Measurements from ENCODE around the gene APOA4. TPM values are rescaled to one million over a fixed set of nuclear protein-coding genes. Genes with fewer than 3 reads are reported as not detected.

The APOA4 gene
- total and polyA plus RNA-seq, 9 of the 15 experiments (the other 6 are each of a cell fraction or from before 2014, with no cell fraction given): 0.07 TPM; not detected in 8

DNA sequence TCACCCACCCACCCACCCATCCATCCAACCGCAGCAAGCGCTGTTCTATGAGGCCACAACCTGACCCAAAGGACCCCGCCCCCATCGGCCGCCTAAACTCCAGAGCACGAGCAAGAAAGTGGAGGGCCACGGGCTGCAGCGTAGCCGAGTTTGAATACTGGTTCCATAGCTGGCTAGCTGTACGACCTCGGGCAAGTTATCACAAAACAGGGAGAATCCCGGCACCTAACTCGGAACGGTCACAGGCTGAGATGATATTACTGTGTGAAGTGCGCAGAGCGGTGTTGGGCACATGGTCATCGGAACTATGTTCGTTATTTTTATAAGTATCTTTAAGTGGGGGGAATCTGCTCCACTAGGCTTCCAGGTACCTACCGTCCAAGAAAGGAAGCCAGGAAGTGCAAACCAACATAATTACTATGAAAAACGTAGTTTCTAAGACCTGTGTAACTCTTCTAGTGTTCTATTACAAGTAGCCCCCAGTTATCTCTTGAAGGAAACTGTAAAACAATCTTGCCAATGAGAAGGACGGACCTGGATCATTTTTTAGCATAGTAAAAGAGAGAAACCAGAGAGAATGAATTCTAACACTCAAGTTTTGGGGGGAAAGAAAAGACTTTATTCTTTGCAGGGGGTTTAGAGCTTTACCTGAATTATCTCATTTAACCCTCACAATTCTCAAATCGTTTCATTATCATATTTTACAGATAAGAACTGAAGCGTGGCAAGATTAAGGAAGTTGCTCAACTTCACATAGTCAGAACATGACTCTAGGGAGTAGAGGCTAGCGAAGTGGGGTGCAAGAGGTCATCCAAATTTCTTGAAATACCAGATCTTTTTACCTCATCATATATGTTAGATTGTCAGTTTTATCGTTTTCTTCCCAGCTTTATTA, 49.7 kb downstream of the APOA4 start (continued):
- TF ChIP-seq, protein P1, sequence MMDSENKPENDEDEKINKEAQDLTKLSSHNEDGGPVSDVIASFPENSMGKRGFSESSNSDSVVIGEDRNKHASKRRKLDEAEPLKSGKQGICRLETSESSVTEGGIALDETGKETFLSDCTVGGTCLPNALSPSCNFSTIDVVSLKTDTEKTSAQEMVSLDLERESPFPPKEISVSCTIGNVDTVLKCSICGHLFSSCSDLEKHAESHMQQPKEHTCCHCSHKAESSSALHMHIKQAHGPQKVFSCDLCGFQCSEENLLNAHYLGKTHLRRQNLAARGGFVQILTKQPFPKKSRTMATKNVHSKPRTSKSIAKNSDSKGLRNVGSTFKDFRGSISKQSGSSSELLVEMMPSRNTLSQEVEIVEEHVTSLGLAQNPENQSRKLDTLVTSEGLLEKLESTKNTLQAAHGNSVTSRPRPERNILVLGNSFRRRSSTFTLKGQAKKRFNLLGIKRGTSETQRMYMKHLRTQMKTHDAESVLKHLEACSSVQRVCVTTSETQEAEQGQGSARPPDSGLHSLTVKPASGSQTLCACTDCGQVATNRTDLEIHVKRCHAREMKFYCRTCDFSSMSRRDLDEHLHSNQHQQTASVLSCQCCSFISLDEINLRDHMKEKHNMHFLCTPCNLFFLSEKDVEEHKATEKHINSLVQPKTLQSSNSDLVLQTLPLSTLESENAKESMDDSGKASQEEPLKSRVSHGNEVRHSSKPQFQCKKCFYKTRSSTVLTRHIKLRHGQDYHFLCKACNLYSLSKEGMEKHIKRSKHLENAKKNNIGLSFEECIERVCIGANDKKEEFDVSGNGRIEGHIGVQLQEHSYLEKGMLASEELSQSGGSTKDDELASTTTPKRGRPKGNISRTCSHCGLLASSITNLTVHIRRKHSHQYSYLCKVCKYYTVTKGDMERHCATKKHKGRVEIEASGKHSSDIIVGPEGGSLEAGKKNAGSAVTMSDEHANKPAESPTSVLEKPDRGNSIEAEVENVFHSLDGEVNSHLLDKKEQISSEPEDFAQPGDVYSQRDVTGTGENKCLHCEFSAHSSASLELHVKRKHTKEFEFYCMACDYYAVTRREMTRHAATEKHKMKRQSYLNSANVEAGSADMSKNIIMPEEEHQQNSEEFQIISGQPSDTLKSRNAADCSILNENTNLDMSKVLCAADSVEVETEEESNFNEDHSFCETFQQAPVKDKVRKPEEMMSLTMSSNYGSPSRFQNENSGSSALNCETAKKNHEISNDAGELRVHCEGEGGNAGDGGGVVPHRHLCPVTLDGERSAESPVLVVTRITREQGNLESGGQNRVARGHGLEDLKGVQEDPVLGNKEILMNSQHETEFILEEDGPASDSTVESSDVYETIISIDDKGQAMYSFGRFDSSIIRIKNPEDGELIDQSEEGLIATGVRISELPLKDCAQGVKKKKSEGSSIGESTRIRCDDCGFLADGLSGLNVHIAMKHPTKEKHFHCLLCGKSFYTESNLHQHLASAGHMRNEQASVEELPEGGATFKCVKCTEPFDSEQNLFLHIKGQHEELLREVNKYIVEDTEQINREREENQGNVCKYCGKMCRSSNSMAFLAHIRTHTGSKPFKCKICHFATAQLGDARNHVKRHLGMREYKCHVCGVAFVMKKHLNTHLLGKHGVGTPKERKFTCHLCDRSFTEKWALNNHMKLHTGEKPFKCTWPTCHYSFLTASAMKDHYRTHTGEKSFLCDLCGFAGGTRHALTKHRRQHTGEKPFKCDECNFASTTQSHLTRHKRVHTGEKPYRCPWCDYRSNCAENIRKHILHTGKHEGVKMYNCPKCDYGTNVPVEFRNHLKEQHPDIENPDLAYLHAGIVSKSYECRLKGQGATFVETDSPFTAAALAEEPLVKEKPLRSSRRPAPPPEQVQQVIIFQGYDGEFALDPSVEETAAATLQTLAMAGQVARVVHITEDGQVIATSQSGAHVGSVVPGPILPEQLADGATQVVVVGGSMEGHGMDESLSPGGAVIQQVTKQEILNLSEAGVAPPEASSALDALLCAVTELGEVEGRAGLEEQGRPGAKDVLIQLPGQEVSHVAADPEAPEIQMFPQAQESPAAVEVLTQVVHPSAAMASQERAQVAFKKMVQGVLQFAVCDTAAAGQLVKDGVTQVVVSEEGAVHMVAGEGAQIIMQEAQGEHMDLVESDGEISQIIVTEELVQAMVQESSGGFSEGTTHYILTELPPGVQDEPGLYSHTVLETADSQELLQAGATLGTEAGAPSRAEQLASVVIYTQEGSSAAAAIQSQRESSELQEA (IDR thresholded peaks at IDR 0.05; ENCODE audit: low read depth): no peak
- TF ChIP-seq SUPT5H (IDR thresholded peaks at IDR 0.05) (no peak), ZNF76 (CRISPR knock-in tag; IDR thresholded peaks at IDR 0.05; ENCODE audit: borderline replicate concordance) (no peak), TEAD4 (IDR thresholded peaks at IDR 0.05; ENCODE audit: low read length) (0 out of 2 replicates have a peak, but pooled peaks have one; percentile 30), TEAD4 (CRISPR knock-in tag; IDR thresholded peaks at IDR 0.05; ENCODE audit: borderline replicate concordance) (no peak), CEBPB (tag; IDR thresholded peaks at IDR 0.05) (peak; percentile 88), MCM7 (IDR thresholded peaks at IDR 0.05) (no peak), KDM1A (IDR thresholded peaks at IDR 0.05) (no peak), POLR3G (IDR thresholded peaks at IDR 0.05; ENCODE audit: extremely low read depth, insufficient read length, insufficient replicate concordance) (no peak), SRSF3 (IDR thresholded peaks at IDR 0.05; ENCODE audit: insufficient read depth, low read length) (no peak), ZC3H4 (CRISPR knock-in tag; IDR thresholded peaks at IDR 0.05; ENCODE audit: borderline replicate concordance) (no peak), PHB2 (IDR thresholded peaks at IDR 0.05; ENCODE audit: low read depth) (no peak), ZNF212 (CRISPR knock-in tag; IDR thresholded peaks at IDR 0.05) (no peak), ZNF57 (CRISPR knock-in tag; IDR thresholded peaks at IDR 0.05) (no peak), ZNF507 (tag; conservative IDR thresholded peaks at IDR 0.05) (no peak), HDAC3 (IDR thresholded peaks at IDR 0.05; ENCODE audit: borderline replicate concordance, partially characterized antibody) (no peak), TRIM24 (IDR thresholded peaks at IDR 0.05) (no peak)
- TF ChIP-seq, protein P2, sequence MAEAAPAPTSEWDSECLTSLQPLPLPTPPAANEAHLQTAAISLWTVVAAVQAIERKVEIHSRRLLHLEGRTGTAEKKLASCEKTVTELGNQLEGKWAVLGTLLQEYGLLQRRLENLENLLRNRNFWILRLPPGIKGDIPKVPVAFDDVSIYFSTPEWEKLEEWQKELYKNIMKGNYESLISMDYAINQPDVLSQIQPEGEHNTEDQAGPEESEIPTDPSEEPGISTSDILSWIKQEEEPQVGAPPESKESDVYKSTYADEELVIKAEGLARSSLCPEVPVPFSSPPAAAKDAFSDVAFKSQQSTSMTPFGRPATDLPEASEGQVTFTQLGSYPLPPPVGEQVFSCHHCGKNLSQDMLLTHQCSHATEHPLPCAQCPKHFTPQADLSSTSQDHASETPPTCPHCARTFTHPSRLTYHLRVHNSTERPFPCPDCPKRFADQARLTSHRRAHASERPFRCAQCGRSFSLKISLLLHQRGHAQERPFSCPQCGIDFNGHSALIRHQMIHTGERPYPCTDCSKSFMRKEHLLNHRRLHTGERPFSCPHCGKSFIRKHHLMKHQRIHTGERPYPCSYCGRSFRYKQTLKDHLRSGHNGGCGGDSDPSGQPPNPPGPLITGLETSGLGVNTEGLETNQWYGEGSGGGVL (CRISPR knock-in tag; IDR thresholded peaks at IDR 0.05): no peak
- TF ChIP-seq, protein P3, sequence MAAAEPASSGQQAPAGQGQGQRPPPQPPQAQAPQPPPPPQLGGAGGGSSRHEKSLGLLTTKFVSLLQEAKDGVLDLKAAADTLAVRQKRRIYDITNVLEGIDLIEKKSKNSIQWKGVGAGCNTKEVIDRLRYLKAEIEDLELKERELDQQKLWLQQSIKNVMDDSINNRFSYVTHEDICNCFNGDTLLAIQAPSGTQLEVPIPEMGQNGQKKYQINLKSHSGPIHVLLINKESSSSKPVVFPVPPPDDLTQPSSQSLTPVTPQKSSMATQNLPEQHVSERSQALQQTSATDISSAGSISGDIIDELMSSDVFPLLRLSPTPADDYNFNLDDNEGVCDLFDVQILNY (CRISPR knock-in tag; IDR thresholded peaks at IDR 0.05): no peak
